ENCODE measurements around the gene ZPBP.
"Not testable (repeated sequence)": the region's sequence is repeated elsewhere in the genome, so short reads cannot be mapped to it uniquely, and the experiment has no call there.

ZPBP gene

GRCh38 chr7:50041165-50041564, 51.9 kb downstream of the ZPBP start:
- DNase-seq = not testable (repeated sequence)

GRCh38 chr7:50037086-50037485, 56.0 kb downstream of the ZPBP start:
- DNase-seq = no peak

- DNase-seq = no peak
These were observed 70.1 kb downstream of the ZPBP start for GRCh38 chr7:50022991-50023390.

- no peak for DNase-seq
These were observed 70.6 kb downstream of the ZPBP start for GRCh38 chr7:50022451-50022850.

GRCh38 chr7:49995681-49996080, 97.4 kb downstream of the ZPBP start:
- DNase-seq = no peak

GRCh38 chr7:49986191-49986590, 106.9 kb downstream of the ZPBP start:
- no peak for DNase-seq

GRCh38 chr7:49980465-49980864, 112.6 kb downstream of the ZPBP start:
- DNase-seq = no peak

GRCh38 chr7:49976238-49976637, 116.8 kb downstream of the ZPBP start:
- DNase-seq = no peak

- DNase-seq = no peak
These were observed 119.0 kb downstream of the ZPBP start for GRCh38 chr7:49974035-49974434.

GRCh38 chr7:49937608-49938007, 155.4 kb downstream of the ZPBP start:
- no peak for DNase-seq

GRCh38 chr7:49931627-49932026, 161.4 kb downstream of the ZPBP start:
- DNase-seq = no peak

GRCh38 chr7:49928787-49929186, 164.3 kb downstream of the ZPBP start:
- DNase-seq = no peak

GRCh38 chr7:49927631-49928030, 165.4 kb downstream of the ZPBP start:
- no peak for DNase-seq

GRCh38 chr7:49926720-49927119, 166.3 kb downstream of the ZPBP start:
- DNase-seq = no peak

GRCh38 chr7:49911909-49912308, 181.1 kb downstream of the ZPBP start:
- DNase-seq = no peak

- DNase-seq = no peak
These were observed 198.5 kb downstream of the ZPBP start for GRCh38 chr7:49894543-49894942.

- no peak for DNase-seq
These were observed 199.9 kb downstream of the ZPBP start for GRCh38 chr7:49893131-49893530.

- no peak for DNase-seq
These were observed 200.6 kb downstream of the ZPBP start for GRCh38 chr7:49892481-49892880.

Measured in hypothalamus (tissue), 51 donors.